Activated CD4-positive, alpha-beta T cell treated with anti-CD3 and anti-CD28 coated beads for 4 hours (primary cell): Measurements from ENCODE around the gene LCN1.

Source experiments
- DNase-seq, 2 donors: peaks; one replicate each; pipeline ENCODE4 v3.0.0-alpha.2; 2020

The LCN1 gene

DNA sequence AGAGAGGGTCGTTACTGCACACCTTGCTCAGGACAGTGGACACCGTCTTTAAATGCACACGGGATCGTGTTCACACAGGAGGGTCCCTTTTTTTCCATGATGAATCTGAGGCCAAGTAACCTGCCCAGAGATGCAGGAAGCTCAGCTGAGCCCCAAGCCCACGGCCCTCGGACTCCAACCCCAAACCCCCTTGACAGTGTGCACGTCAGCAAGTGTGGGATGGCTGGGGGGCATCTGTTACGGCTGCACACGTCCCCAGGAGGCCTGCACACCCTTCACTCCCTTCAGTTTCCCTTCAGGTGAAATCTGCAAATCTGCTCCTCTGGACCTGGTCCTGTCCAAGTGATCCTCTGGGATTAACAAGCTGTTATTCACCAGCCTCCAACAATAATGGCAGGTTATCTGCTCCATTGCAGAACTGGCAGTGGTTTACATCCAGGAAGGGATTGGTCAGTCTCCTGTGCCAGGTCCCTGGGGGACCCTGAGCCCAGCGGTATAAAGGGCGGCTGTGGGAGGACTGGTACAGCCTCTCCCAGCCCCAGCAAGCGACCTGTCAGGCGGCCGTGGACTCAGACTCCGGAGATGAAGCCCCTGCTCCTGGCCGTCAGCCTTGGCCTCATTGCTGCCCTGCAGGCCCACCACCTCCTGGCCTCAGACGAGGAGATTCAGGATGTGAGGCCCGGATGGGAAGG, at the start of gene LCN1:
Gene LCN1 (plus strand): TSS at position 525 of the 692 bp plus-strand sequence. CDS start 58 bp downstream, at position 583.
- no peak for DNase-seq

DNA sequence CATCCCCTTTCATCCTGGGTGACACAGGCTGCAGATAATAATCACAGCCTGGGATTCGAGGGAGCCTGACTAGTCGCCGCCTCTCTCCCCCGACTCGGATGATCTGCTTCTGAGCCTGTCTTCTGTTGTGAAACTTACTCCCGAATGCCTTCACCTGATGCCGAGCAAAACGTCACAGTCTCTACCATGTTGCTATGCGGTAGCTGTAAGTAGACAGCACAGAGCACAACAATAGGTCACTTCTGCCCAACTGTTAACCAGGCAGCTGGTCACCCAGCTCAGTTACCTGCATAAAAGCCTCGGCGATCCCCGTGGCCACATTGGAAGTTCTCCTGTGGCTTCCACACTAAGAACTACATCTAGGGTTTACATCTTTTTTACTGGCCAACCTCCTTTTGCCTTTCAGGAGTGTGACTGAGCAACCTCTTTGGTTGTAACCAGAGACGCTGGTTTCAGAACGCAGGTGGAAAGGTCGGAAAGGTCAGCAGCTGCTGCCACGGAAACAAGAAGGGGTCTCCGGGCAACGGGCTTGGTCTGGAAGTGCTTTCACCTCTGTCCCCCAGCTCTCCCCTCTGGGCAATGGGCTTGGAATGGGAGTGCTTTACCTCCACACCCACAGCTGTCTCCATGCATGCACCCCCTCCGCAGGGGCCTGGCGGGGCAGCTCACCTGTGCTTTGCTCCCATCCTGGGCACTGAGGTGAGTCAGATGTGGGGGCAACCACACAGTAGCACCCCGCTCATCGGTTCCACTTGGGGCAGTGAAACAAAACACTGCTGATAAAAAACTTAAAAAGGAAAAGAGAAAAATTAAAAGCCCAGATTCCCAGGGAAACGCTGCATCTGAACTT, 49.2 kb upstream of the LCN1 start:
- DNase-seq, result no peak

DNA sequence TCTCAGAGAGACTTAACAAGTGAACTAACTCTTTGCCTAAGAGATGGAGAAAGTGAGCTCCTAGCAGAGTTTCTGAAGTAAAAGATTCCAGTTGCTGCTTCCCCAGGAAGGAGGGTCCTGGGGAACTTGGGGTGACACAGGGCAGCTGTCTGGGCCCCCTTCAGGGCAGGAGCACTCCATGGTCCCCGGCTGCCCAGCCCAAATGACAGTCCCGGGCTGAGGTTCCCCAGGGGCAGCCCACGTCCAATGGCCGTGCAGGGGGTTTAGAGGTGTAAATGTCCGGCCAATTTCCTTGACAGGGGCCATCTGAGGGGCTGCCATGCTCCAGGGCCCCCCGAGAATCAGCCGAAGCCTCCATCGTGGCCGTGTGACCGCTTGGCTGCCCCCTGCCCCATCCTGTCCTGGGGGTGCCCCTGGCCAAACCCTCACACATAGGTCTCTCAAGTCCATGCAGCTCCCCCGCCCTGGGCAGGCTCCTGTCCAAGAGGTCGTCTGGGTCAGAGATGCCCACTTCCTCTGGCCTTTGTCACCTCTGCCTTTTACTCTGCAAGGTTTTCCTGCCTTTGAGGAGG, 47.2 kb upstream of the LCN1 start:
- no peak for DNase-seq

DNA sequence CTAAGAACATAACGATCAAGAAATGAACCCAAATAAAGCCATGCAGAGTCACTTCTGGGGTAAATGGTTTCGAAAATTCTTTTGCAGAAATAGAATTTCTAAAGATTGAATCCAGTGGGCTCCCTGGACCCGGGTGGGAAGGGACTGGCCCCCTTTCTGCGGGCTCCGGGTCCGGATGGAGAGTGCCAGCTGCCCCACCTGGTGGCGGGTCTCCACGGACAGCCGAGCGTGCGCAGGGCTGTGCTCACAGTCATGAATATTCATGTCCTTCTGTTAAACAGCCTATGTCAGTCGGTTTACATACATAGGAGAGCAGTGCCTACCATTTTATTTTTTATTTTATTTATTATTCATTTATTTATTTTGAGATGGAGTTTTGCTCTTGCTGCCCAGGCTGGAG, 46.3 kb upstream of the LCN1 start:
- DNase-seq, result no peak

DNA sequence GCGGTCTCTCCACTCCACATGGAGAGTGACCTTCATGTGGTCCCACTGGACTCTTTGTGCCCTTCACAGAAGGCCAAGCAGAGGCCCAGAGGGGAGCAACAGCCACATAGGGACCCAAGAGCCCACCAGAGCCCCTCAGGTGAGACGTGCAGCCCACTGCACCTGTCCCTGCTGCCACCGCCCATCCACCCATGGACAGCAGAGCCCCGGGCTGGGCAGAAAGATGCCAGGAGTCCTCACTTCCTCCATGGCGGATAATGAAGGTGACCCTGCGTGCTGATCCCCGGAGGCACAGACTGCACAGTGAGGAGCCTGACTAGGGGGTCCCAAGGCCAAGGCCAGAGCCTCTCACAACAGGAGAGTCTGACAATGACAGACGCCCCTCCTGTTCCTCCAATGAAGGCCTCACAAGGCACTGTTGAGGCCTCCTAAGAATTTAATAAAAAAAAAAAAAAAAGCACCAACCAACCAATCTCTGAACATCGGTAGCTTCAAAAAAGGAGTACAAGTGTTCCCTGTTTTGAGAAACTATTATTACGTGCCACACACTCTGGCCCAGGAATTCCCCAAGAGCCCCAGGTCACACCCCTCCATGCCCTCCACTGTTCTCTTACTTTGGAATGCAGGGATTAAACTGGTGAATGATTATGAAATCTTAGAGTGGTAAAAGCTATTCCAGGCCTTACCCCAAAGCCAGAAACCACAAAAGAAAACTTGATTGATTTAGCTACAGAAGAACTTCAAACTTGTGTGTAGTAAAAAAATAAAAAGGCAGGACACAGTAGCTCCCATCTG, 44.5 kb upstream of the LCN1 start:
- DNase-seq, result no peak

GRCh38 chr9:135478191-135478590, 43.0 kb upstream of the LCN1 start:
- DNase-seq, result no peak

DNA sequence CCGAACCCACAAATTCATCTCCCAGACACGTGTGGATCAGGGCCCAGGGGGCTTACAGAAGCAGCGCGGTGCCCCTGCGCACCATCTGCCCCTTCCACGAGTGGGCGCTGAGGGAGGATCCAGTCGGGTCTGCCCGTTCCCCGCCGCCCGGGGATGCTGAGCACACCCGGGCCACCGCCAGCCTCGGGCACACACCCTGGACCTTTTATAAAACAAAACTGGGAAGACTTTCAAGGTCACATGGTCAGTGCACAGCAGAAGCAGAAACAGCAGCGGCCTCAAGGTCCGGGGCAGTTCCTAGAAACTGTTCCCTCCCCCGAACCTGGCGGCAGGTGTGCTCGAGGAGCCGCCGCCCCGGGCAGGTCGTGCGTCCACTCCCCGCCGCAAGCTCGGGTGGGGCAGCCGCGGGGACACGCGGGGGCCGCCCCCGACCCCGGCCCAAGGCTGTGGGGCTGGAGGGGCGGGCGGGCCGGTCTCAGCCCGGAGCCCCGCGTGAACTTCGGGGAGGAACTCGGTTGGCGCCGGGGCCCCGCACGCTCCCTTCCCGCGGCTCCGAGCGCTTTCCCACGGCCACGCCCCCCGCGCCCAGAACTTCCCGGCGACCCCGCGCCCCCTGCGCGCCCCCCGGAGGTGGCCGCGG, 42.3 kb upstream of the LCN1 start:
- no peak for DNase-seq

DNA sequence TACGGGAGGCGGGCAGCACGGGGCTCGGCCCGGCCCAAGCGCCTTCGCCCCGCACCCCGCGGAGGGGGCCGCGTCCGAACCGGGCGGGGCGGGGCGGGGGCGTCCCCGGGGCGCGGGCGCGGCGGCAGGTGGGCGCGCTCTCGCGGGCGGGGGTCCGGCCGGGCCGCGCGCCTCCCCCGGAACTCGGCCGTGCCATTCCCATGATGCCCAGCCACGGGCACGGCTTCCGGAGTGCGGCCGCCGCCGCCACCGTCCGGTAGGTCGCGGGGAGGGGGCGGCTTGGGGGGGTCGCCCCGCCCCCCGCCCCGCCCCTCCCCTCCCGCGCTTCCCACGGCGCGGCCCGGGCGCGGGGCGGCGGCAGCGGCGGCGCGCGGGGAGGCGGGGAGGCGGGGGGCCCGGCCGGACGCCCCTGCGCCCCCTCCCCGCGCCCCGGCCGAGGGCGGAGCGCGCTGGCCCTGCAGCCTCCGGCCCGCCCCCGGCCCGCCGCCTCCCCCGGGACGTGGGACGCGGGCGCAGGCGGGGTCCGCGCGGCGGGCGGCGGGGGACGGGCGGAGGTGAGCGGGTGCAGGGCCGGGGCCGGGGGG, 41.7 kb upstream of the LCN1 start, which contains the start of gene PPP1R26:
Gene PPP1R26 (plus strand): TSS at position 314 of the 584 bp plus-strand sequence. CDS start 4,729 bp downstream, outside the sequence.
- DNase-seq, result no peak

- DNase-seq, result no peak
Observed at GRCh38 chr9:135480071-135480939, 40.9 kb upstream of the LCN1 start.

GRCh38 chr9:135480940-135481310, 40.3 kb upstream of the LCN1 start:
- no peak for DNase-seq

DNA sequence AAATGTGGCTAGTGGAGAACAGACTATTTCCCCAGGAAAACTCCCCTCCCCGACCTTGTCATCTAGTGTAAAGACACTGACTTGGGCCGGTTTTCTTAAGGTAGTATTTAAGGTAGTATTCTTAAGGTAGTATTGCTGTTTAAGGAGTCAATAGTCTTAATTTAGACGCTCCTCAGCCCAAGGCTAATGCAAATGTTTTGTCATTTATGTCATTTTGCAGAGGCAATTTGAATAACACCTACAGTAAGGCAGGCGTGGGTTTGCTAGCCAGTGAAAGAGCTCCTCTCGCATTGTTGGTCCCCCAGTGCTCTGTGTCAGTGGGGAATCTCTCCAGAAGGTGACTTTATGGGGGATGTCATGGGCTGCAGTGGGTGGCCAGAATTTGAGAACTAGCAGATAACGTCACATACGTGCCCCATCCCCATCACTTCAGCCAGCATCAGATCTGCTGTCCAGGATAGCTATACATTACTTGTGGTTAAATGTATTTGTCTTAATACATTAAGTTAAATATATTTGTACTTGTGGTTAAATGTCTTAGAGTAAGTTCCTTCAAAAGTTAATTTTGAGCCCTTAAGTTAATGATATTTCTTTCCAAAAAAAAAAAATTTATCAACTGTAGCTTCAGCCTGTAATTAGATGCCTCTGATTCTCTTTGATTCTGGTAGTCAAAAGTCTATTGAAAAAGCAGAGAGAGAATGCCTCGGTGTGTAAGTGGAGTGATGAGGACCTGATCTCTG, 39.1 kb upstream of the LCN1 start:
- no peak for DNase-seq

DNA sequence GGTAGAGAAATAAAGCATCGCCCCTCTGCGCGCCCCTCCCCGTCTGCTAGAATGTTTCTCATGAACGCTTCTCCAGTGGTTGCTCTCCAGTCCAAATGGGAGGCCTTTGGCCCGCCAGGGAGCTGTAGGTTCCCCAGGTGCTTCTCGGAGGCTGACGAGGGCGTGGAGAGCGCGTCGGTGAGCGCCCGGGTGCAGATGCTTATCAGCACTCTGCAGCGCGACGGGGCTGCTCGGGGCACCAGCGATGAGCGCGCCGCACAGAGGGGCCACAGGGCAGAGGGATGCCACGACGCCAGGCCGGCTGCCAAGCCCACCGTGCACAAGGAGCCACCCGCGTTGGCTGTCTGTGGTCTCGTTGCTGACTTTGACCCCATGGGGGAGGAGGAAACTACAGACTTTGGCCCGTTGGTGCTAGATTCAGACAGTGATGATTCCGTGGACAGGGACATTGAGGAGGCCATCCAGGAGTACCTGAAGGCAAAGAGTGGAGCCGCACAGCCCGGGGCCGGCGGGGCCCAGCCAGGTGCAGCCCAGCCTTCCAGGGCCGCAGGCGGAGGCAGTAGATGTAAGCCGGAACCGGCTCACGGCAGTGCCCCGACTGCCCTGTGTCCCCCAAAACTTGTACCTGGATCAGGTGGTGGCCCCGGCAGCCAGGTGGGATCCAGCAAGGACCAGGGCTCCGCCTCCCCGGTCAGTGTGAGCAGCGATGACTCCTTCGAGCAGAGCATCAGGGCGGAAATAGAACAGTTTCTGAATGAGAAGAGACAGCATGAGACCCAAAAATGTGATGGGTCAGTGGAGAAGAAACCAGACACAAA, 36.6 kb upstream of the LCN1 start:
- DNase-seq, result no peak

DNA sequence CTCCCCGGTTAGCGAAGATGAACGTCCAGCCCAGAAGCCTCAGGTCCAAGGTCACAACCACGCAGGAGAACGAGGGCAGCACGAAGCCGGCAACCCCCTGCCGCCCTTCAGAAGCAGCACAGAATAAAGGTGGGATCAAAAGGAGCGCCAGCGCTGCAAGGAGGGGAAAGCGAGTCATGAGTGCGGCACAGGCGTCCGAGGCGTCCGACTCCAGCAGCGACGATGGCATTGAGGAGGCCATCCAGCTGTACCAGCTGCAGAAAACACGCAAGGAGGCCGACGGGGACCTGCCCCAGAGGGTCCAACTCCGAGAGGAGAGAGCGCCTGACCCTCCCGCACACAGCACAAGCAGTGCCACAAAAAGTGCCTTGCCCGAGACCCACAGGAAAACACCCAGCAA, 35.9 kb upstream of the LCN1 start:
- no peak for DNase-seq

DNA sequence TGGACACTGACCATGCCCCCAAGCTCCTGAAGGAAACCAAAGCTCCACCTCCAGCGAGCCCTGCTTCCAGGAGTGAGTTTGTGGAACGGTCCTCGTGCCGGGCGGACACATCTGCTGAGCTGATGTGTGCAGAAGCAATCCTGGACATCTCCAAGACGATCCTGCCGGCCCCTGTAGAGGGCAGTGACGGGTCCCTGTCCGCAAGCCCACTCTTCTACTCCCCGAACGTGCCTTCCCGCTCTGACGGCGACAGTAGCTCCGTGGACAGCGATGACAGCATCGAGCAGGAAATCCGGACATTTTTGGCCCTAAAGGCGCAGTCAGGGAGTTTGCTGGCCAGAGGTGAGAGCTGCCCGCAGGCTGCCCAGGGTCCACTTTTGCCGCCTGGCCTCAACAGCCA, 35.4 kb upstream of the LCN1 start:
- DNase-seq, result no peak

DNA sequence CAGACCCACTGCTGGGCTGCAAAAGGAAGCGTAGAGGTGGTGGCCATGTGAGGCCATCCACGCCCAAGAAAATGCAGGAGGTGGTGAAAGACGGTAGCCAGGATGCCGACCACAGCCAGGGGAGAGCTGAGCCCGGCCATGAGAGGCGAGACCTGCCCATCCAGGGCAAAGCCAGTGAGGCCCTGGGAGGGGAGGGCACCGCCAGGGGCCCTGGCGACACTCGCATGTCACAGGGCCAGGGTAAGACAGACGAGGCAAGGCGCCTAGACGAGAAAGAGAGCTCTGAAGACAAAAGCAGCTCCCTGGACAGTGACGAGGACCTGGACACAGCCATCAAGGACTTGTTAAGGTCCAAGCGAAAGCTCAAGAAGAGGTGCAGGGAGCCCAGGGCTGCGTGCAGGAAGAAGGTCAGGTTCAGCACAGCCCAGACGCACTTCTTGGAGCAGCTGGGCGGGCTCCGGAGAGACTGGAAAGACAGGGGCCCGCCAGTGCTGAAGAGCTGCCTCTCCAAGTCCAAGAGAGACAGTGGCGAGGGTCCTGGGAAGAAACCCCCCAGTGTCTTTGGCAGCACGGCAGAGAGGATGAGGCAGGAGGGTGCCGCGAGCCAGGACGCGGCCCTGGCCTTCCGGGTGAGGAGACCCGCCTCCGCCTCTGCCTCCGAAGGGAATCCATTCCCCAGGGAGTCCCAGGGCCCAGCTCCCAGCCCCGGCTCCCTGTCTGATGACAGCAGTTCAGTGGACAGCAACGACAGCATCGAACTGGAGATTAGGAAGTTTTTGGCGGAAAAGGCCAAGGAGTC, 34.8 kb upstream of the LCN1 start:
- DNase-seq, result no peak

- DNase-seq, result no peak
Observed at GRCh38 chr9:135487281-135488012, 33.8 kb upstream of the LCN1 start.

DNA sequence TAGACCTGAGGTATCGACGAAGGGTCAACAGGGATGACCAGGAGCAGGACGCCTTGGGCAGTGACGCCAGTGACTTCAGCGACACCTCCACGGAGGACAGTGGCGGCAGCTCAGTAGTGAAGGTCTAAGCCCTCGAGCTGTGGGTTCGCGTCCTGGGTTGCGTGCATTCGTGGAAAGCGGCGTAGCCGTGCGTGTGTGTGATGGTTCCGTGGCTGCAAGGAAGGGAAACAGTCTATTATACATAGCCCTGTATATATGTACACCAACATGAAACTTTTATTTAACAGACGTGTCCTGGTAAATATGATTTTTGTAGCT, 33.3 kb upstream of the LCN1 start:
- DNase-seq, result no peak

GRCh38 chr9:135488527-135488926, 32.7 kb upstream of the LCN1 start:
- no peak for DNase-seq
